ENCODE measurements around the gene PHAF1. TPM values are rescaled to one million over a fixed set of nuclear protein-coding genes. Genes with fewer than 3 reads are reported as not detected.

PHAF1 gene
- total and polyA plus RNA-seq, 2 of the 13 experiments (the other 11 are each of a cell fraction or from before 2014, with no cell fraction given), result 48.3 to 174 TPM

DNA sequence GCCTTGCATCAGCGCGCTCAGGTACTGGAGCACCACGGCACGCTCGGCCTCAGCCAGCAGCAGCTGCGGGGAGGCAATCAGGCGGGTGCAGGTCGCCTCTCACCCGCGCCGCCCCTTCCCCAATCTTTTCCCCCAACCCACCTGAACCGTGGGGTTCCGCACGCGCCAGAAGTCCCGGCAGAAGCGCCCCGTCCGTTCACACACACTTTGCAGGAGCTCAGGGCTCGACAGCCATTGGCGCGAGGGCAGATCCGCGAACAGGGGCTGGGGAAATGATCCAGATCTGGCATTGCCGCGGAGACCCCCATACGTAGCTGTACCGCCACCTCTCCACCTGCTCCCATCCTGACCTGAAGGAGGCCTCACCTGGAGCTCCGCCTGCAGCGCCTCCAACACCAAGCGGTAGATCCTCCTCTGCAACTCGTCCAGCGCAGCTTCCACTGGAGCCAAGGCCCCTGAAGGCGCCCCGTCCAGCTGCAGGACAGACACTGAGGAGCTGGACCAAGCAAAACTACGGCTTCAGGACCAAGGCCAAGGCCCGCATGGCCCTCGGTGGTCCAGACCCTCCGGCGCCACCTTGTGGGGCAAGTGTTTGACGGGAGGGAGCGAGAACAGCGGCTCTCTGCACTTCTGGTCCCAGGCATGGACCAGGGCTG, 75.4 kb downstream of the PHAF1 start (continued):
- peak; percentile 87 for TF ChIP-seq MEF2D (CRISPR knock-in tag; IDR thresholded peaks at IDR 0.05)
- peak; percentile 95 for TF ChIP-seq ZNF274 (CRISPR knock-in tag; IDR thresholded peaks at IDR 0.05)
- TF ChIP-seq TMF1 (CRISPR knock-in tag; IDR thresholded peaks at IDR 0.05; ENCODE audit: low read depth), result 0 out of 2 replicates have a peak, but pooled peaks have one; percentile 72
- TF ChIP-seq MED8 (CRISPR knock-in tag; IDR thresholded peaks at IDR 0.05; ENCODE audit: insufficient replicate concordance), result peak; percentile 80
- no peak for TF ChIP-seq ZNF3 (CRISPR knock-in tag; IDR thresholded peaks at IDR 0.05)
- peak; percentile 64; the same call in 1 of the 2 replicates for TF ChIP-seq ONECUT2 (CRISPR knock-in tag; IDR thresholded peaks at IDR 0.05)
- TF ChIP-seq RORA (CRISPR knock-in tag; IDR thresholded peaks at IDR 0.05), result no peak
- TF ChIP-seq ZFYVE20 (CRISPR knock-in tag; IDR thresholded peaks at IDR 0.05; ENCODE audit: borderline replicate concordance, low read depth), result peak; percentile 87; the same call in 1 of the 2 replicates
- 0 out of 2 replicates have a peak, but pooled peaks have one; percentile 24 for TF ChIP-seq ARID3A (IDR thresholded peaks at IDR 0.05; ENCODE audit: low read depth, low read length)
- TF ChIP-seq FOXA1 (IDR thresholded peaks at IDR 0.05), result no peak
- TF ChIP-seq FOXA1 (CRISPR knock-in tag; IDR thresholded peaks at IDR 0.05), result peak; percentile 57; the same call in 1 of the 2 replicates
- TF ChIP-seq ZNF567 (CRISPR knock-in tag; IDR thresholded peaks at IDR 0.05; ENCODE audit: borderline replicate concordance), result no peak
- TF ChIP-seq MEIS2 (CRISPR knock-in tag; IDR thresholded peaks at IDR 0.05), result peak; percentile 92
- TF ChIP-seq, protein P1, sequence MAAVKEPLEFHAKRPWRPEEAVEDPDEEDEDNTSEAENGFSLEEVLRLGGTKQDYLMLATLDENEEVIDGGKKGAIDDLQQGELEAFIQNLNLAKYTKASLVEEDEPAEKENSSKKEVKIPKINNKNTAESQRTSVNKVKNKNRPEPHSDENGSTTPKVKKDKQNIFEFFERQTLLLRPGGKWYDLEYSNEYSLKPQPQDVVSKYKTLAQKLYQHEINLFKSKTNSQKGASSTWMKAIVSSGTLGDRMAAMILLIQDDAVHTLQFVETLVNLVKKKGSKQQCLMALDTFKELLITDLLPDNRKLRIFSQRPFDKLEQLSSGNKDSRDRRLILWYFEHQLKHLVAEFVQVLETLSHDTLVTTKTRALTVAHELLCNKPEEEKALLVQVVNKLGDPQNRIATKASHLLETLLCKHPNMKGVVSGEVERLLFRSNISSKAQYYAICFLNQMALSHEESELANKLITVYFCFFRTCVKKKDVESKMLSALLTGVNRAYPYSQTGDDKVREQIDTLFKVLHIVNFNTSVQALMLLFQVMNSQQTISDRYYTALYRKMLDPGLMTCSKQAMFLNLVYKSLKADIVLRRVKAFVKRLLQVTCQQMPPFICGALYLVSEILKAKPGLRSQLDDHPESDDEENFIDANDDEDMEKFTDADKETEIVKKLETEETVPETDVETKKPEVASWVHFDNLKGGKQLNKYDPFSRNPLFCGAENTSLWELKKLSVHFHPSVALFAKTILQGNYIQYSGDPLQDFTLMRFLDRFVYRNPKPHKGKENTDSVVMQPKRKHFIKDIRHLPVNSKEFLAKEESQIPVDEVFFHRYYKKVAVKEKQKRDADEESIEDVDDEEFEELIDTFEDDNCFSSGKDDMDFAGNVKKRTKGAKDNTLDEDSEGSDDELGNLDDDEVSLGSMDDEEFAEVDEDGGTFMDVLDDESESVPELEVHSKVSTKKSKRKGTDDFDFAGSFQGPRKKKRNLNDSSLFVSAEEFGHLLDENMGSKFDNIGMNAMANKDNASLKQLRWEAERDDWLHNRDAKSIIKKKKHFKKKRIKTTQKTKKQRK (IDR thresholded peaks at IDR 0.05; ENCODE audit: low read length), result no peak
- TF ChIP-seq, protein P2, sequence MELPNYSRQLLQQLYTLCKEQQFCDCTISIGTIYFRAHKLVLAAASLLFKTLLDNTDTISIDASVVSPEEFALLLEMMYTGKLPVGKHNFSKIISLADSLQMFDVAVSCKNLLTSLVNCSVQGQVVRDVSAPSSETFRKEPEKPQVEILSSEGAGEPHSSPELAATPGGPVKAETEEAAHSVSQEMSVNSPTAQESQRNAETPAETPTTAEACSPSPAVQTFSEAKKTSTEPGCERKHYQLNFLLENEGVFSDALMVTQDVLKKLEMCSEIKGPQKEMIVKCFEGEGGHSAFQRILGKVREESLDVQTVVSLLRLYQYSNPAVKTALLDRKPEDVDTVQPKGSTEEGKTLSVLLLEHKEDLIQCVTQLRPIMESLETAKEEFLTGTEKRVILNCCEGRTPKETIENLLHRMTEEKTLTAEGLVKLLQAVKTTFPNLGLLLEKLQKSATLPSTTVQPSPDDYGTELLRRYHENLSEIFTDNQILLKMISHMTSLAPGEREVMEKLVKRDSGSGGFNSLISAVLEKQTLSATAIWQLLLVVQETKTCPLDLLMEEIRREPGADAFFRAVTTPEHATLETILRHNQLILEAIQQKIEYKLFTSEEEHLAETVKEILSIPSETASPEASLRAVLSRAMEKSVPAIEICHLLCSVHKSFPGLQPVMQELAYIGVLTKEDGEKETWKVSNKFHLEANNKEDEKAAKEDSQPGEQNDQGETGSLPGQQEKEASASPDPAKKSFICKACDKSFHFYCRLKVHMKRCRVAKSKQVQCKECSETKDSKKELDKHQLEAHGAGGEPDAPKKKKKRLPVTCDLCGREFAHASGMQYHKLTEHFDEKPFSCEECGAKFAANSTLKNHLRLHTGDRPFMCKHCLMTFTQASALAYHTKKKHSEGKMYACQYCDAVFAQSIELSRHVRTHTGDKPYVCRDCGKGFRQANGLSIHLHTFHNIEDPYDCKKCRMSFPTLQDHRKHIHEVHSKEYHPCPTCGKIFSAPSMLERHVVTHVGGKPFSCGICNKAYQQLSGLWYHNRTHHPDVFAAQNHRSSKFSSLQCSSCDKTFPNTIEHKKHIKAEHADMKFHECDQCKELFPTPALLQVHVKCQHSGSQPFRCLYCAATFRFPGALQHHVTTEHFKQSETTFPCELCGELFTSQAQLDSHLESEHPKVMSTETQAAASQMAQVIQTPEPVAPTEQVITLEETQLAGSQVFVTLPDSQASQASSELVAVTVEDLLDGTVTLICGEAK (IDR thresholded peaks at IDR 0.05), result no peak
- TF ChIP-seq, protein P2 (CRISPR knock-in tag; IDR thresholded peaks at IDR 0.05), result peak; percentile 82

Measured in HepG2 (cell line).